GM12892 (cell line): ENCODE results near the gene ACVR1B.

ENCODE experiments used
- DNase-seq: peaks from one replicate; pipeline ENCODE4 v3.0.0; 2011; ENCODE audit not compliant: insufficient read length
- FAIRE-seq: peaks from 2 replicates; lab custom pipeline; 2011; peaks lifted over from hg19 to GRCh38; lab: Jason Lieb, UNC
- POLR2A ChIP-seq: IDR thresholded peaks from 2 replicates; pipeline ENCODE4 v1.6.1; 2011; ENCODE audit warnings: low read depth, low read length, control low read depth
- POLR2AphosphoS5 ChIP-seq: IDR thresholded peaks from 2 replicates; pipeline ENCODE4 v1.6.1; 2011; ENCODE audit warnings: low read depth, low read length, control low read depth
- TAF1 ChIP-seq: IDR thresholded peaks from 2 replicates; pipeline ENCODE4 v1.6.1; 2011; ENCODE audit warnings: low read depth, mild to moderate bottlenecking, control low read depth, low read length, borderline replicate concordance

ACVR1B gene

GRCh38 chr12:52037248-52037861 is 85.9 kb downstream of the ACVR1B start:
- no peak for DNase-seq
- no peak for FAIRE-seq
- TF ChIP-seq POLR2AphosphoS5 = no peak
- no peak for TF ChIP-seq POLR2A
- TF ChIP-seq TAF1 = no peak

- no peak for FAIRE-seq
- TF ChIP-seq POLR2AphosphoS5 = no peak
- no peak for TF ChIP-seq TAF1
- no peak for TF ChIP-seq POLR2A
- DNase-seq = no peak
These were observed 86.9 kb downstream of the ACVR1B start for GRCh38 chr12:52038447-52038846.

- DNase-seq = no peak
- TF ChIP-seq POLR2AphosphoS5 (no peak), TAF1 (no peak), POLR2A (no peak)
- no peak for FAIRE-seq
These were observed 89.5 kb downstream of the ACVR1B start for GRCh38 chr12:52041035-52041434.

GRCh38 chr12:52041695-52042123 is 90.2 kb downstream of the ACVR1B start:
- no peak for FAIRE-seq
- DNase-seq = no peak
- TF ChIP-seq POLR2AphosphoS5 (no peak), TAF1 (no peak), POLR2A (no peak)

- no peak for TF ChIP-seq POLR2A
- no peak for TF ChIP-seq POLR2AphosphoS5
- DNase-seq (no peak), FAIRE-seq (no peak)
These were observed 91.3 kb downstream of the ACVR1B start for GRCh38 chr12:52042706-52043385.

GRCh38 chr12:52043386-52044212 is 92.1 kb downstream of the ACVR1B start:
- FAIRE-seq = no peak
- TF ChIP-seq POLR2AphosphoS5 = no peak
- TF ChIP-seq TAF1 = no peak
- no peak for TF ChIP-seq POLR2A
- no peak for DNase-seq

- no peak for DNase-seq
- TF ChIP-seq TAF1 (no peak), POLR2AphosphoS5 (no peak), POLR2A (no peak)
- FAIRE-seq = no peak
These were observed 92.9 kb downstream of the ACVR1B start for GRCh38 chr12:52044292-52044983.

- FAIRE-seq (no peak), DNase-seq (no peak)
- TF ChIP-seq TAF1 (no peak), POLR2AphosphoS5 (no peak), POLR2A (no peak)
These were observed 94.3 kb downstream of the ACVR1B start for GRCh38 chr12:52045794-52046199.
